Stimulated activated CD4-positive, alpha-beta T cell treated with anti-CD3 and anti-CD28 coated beads, TNF-alpha, amount 100 ng/mL, for 48 hours (primary cell): ENCODE data around the gene ITGB8.

Source experiments
- DNase-seq, 3 donors: peaks; one replicate each; pipeline ENCODE4 v3.0.0-alpha.2; 2020; ENCODE audit warnings: low read depth in 3 of 3

The ITGB8 gene

DNA sequence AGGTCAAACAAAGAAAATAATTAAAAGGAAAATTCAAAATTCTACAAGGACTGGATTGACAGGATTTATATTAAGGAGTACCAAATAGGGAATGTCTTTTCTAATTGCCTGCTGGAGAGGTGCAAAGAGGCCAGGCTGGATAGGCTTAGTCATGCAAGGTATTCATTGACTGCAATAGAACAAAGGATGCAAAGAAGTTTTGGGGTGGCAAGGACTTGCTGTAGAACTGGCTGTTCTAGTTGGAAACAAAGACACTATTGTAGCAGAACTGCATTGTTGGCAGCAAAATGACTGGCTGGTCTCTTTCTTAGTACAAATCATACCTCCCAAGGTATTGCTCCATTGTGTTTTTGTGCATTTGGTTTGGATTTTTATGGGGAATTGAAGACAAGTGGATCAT is 10.1 kb downstream of the ITGB8 start:
- no peak for DNase-seq

DNA sequence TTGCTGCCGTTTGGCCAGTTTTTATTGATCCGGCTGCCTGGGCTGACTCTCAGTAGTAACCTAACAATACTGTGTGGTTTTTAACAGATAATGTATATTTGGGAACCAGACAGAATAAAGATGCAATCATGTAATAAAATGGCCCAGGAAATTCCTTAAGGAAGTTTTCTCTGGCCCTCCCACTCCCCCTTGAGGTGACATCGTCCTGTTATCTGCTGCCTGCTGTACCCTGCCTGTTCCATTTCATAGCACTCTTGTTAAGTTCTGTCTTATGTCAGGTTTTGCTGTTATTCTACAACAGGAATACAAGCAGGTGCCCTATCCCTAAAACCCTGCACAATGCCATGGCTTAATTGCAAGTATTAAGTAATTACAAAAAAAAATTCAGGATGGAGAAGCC is 12.5 kb downstream of the ITGB8 start:
- no peak for DNase-seq

DNA sequence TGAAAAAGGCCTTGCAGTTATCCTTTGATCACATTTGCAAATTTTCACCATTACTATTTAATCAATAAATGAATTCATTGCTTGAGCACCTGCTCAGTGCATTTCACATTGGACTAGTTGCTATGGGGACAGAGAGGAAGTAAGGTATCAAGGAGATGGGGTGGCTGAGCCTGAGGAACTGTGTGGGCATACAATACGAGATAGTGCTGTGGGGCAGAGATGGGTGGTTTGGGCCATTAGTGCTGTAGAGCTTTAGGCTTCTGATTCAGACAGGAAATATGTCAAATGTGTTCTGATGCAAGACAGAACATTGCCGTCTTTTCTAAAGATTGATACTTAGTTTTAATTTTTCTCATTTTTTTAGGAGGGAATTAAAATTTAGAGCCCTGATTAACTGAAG is 13.2 kb downstream of the ITGB8 start:
- no peak for DNase-seq

DNA sequence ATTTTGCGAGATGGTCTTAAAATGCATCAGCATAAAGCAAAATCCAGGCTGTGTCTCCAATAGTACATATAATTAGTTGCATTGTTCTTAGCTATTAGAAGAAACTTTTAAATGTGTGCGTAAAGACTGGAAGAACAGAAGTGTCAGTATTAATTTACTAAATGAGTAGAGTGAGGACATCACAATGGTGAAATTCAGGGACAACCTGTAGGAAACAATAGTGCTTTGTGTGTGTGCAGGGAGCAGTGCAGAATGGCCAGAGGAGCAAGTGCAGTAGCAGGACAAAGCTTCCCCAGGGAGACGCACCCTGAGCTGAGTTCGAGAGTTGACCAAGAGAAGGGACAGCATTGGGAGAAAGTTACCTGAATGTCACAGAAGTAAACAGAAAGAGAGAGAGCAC is 13.7 kb downstream of the ITGB8 start:
- no peak for DNase-seq

DNA sequence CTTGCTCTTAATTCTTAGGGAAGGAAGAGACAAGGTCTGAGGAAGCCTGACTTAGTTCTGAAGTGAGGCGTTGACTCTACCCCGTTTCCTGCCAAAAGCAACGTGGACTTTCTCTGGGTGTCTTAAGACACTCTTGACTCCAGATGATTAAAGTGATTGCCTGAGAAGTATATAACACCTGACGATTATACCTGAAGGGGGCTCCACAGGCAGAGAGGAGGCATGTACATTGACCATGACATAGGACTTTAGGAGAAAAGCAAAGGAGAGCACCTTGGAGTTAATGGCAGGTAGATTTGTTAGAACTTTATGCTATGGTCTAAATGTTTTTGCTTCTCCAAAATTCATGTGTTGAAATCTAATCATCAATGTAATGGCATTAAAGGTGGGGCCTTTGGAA is 15.9 kb downstream of the ITGB8 start:
- no peak for DNase-seq

DNA sequence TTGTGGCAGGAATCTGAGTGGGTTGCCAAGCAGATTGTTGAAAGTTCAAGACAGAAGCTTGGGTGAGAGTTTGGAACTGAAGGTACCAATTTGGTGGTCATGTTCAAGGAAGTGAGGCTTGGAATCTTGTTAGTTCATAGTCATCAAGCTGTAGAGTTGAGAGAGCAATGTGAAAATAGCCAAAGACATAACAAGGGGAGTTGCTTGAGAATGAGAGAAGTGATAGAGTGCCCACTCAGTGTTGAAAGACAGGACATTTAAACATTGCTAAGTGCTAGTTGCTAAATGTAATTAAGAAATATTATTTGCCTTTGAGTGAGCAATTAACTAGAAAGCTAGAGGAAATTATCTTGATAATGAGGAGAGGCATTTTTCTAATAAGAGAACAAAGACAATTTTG is 17.0 kb downstream of the ITGB8 start:
- DNase-seq: no peak

DNA sequence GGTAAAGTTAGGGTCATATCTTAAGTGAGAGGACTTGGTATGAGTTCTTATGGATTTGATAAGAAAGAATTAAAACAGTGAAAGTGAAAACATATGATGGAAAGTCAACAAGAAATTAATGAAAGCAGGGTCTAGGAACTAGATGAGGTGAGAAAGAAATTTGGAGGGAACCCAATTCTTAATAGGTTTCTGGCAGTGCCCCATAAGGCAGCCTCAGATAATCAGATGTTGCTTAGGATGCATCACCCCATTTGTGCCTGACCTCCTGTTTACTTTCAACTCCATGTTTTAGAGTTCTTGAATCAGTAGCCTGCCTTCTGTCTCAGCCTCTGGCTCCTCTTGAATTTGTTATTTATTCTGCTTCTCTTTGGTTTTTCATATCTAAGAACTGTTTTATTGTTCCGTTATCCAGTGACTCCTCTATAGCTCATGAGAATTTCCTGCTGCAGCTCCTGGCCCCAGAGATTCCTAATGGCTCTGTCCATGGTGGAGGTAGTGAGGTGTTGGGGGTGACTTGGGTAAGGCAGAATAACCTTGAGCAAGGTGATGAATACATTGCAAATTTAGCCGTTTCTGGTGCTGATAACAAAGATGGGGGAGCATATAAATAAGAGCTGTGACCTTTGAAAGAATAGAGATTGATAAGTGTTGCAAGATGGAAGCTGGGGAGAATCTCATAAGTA is 17.6 kb downstream of the ITGB8 start:
- no peak for DNase-seq

DNA sequence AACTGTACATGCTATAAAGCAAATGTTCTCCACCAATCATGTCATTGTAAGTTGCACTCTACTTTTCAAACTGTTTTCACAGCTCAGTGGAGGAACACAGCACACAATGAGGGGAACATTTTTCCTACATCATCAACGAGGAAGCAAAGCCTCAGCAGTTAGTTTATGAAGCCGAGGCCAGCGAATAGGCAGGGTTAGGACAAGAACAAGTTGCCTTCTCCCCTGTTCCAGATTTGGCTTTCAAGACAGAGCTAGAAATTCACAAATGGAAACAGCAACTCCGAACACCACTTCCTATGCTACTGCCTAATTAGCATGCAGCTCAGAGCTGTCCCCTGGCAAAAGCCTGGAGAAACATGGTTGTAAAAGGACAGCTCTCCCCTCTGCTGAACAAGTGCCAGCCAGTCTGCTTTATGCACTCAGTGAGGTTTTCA is 19.8 kb downstream of the ITGB8 start:
- DNase-seq: no peak

DNA sequence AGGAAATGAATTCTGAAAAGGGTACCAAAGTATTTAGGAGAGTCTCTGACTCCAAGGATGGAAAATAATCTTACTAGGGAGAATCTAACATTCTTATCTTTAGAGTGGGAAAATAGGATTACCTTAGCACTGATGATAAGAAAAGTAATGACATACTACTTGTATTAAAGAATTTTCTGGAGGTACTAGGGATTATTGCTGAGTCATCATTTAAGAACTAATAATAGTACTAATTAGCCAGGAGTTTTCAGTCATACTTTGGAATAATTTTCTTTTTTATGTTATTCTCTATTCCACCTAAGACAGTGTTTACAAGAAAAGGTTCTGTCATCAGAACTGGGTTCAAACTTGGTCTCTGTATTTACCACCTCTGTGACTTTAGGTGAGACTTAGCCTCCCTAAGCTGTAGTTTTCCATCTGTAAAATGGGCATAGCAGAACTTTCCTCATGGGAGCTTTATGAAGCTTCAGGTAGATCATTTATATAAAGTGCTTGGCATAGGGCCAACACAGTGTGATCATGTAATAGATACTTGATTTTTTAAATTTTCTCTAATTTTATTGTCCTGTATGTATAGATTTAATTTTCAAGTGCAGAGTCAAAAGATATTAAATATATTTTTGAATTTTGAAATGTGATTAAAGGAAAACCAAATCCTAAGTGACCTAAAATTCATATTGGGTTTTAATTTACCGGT is 20.4 kb downstream of the ITGB8 start:
- DNase-seq: no peak

DNA sequence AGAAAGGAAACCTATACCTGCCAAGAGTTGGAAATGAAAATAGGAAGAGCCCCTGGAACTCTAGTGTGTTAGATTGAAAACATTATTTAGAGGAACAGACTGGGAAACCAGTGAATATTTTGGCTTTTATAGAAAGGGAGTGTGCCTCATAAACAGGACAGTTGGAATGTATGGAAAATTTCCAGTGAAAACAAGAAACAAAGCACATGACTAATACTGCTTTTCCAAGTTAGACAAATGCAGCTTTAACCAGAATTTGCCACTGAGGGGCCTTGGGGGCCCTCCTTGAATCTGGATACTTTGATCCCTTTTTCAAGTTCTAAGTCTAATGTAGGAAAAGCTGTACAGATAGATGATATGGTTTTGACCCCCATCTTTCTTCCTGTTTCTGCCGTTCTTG is 21.2 kb downstream of the ITGB8 start:
- DNase-seq: no peak

DNA sequence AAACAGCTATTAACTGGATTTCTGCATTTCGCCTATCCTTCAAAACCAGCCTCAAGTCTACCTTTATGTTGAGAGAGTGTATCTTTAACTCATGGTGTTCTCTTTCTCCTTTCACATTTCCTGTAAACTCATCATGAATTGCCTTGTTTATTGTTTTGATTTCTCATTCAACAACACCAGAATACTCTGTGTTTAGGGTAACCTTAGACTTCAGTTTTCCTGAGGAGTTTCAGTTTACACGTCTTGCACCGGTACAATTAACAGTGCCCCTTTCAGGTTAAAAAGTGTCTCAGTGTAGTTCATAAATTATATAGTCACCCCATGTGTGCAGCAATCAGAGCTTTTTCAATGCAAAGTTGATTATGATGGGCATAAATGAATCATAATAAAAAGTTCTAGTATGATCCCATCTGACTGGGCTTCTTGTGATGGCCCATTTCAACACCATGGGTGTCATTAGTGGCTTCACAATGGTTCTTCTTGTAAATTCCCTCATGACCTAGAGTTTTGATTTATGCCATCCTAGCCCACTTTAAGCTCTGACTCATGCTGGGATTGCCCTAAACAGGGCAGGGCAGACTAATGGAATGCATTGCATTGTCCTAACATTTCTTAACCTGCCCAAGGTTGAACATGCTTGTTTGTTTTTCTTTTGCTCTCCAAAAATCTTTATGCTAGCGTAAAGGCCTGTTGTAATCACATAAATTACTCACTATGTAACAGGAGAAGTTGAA is 22.0 kb downstream of the ITGB8 start:
- DNase-seq: no peak

DNA sequence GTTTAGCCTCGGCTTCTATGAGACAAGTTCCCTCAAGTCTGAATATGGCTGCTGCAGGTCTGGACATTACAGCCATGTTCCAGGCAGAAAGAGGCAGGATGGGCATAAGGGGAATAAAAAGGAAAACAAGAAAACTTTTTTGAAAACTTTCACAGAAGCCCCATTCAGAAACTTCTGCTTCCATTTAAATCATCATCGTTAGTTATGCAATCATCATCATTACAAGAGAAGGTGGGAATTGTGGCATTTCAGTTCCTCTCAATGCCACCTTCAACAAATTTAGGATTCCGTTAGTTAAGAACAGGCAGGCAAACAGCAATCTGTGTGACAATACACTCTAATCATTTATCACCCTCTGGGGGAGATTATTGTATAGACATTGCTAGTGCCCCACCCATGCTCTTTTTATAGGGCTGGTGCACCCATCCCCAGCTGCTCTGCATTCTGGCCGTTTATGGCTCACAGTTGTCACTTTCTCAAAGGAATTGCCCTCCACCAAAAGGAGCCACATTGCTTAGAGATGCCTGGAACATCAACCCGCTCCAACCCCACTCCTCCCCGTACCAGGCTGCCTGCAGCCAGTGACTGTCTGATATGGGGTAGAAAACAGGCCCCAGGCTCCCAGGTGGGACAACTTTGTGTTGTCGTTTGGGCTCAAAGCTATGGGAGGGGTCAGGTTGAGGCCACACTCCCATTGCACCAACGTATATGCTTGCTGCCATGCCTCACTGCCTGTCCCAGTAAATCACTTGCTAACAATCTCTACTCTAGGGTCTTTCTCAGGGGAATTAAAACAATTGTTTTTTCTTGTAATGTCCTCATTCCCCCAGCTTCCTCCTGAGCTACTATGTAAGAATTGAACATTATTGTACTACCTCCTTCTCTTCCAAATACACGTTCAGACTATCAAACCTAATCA is 24.2 kb downstream of the ITGB8 start:
- DNase-seq: no peak

DNA sequence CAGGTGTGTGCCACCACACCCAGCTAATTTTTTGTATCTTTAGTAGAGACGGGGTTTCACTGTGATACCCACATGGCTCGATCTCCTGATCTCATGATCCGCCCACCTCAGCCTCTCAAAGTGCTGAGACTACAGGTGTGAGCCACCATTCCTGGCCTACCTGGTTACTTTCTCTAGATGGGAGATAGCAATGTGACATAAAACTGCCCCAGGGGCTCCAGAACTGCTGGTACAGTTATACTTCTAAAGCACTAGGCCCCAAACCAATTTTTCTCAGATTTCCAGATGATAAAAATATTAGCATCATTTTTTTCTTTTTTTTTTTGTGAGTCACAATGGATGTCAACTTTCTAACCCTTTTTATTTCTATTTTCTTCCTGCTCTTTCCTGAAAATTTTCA is 27.4 kb downstream of the ITGB8 start:
- DNase-seq: no peak

DNA sequence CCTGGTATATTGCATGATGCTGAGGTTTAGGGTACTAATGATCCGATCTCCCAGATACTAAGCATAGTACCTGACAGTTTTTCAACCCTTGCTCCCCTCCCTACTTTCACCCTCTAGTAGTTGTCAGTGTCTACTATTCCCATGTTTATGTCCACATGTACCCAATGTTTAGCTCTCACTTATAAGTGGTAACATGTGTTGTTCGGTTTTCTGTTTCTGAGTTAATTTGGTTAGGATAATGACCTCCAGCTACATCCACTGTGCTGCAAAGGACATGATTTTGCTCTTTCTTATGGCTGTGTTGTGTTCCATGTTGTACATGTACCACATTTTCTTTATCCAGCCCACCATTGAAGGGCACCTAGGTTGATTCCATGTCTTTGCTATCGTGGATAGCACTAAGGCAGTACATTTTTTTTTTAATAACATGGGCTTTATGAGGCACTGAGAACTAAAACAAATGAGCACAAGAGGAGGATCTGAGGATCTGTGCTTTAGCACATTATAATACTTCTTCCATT is 28.1 kb downstream of the ITGB8 start:
- no peak for DNase-seq

DNA sequence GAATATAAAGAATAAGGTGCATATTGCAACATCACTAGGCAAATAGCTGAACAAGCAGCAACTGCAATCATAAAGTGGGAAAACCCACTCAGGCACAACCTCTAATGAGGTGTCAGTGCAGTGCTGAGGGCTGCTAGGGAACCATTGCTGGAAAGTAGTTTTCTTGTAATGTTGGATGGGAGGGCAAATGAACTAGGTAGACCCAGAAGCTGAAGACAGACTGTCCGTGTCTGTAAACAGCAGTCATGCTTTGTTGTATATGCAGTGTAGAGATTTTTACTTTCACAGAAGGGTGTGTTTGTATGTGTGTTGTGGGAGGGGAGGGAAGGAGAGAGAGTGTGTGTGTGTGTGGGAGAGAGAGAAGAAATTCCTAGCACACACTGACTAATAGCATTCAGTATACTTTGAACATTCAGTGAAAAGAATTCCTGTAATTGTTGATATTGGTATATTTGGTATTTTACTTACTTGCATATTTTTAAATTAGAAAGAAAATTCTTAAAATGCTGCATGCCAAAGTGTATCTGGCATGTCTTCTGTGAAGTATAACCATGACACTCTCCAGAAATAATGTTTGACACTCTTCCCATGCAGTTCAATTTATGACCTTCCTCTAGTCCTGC is 28.8 kb downstream of the ITGB8 start:
- DNase-seq: no peak

DNA sequence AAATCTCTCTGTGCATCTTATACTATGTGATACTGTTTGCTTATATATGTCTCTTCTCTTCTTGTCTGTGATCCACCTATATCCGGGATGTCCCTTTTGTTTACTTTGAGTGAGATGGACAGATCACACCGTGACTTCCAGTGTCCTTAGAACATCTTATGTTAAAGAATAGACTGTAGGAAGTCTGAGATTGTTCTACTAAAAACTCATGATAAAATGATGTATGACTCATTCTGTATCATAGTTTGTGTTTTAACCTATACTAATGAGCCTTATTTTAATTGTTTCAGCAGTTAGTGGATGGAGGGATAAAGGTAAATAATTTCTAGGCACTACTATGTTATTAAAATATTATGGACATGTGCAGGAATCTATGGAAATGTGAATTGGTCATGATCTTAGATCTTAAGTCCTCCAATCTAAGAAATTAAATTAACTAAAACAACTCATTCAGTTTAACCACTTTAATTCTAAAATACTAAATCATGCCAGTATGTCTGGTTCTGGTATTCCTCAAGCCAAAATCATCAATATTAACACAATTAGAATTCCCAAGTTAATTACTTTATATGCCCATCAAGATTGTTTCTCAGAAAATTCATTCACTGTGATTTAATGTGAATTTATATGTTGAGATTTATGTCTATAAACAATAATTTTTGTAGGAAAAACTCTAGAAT is 32.0 kb downstream of the ITGB8 start:
- DNase-seq: no peak

DNA sequence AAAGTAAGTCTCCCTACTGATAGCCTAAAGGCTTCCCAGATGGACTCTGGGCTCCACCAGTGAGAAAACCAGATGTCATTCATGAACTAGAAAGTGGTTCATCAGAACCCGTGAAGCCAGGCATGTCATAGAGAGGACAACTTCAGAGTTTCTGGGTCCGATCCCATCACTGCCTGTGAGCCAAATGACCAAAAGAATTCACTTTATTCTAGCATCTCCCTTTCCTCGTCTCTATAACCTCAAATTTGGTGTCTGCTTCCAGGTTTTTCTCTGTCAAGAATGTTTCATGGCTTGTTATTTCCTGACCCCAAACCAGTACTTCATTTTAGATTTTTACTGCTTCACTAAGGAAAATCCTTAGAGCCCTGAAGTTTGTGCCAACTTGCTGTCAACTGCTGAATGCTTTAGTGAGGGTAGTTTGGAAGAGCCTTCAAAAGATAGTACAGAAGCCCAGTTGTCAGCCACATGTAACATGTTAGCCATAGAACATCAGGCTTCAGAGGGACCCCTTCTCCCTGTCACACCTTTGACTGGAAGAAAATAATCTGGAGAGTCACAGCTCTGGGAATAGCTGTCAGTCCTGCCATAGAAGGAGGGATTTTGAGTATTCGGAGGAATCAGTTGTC is 34.0 kb downstream of the ITGB8 start:
- DNase-seq: no peak

DNA sequence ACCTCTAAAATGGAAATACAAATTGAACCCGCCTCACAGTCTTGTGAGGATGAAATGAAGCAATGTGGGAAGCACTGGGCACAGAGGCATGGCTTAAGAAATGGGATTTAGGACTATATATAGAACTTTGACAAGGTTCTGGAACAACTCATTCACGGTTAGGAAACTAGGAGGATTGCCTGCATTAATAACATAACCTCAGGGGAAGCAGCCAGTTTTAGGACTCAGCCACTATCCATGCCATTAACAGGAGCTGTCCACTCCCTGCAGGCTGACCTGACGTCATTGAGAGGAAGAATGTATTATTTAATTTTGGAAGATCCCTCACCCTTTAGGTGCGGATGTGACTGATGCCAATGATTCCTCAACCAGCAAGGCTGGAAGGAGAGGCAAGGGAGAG is 34.8 kb downstream of the ITGB8 start:
- DNase-seq: no peak

DNA sequence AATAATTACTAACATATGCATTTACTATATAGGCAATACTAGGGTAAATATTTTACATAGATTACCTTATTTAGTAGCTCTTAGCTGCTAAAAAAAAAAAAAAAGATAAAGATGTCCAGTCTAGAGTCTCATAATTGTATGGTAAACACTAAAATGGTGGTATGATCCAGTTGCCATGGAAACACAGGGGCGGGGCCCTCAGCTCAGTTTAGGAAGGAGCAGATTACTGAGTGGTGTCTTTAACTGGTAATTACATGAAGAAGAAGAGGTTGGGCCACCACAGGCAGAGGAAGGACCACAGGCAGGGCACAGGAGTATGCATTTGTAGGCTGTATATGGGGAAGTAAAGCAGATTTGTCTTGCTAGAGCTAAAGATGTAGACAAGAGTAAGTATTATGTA is 43.7 kb downstream of the ITGB8 start:
- no peak for DNase-seq

DNA sequence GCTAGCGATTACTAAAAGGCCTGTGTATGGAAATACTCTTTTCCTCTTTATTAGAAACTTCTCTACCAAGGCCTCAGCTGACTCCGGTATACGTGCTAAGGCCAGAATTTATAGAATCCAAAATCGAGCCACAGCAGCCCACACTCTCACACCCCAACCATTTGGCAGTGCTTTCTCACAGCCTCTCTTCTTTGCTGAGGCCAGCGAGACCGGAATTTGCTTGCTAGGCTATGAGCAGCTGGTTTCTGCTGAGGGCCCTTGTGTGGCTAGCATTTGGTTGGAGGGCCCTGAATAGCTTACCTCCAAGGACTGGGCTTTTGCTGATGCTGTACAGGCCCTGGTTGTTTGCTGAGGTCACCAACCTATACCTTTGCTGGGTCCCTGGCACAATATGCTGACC is 46.1 kb downstream of the ITGB8 start:
- DNase-seq: no peak
